Glutamatergic neuron (in vitro differentiated cells): ENCODE results near the gene WWOX. TPM values are rescaled to one million over a fixed set of nuclear protein-coding genes. Genes with fewer than 3 reads are reported as not detected.

Source experiments
- DNase-seq: peaks from one replicate; pipeline ENCODE4 v3.0.0; 2022
- H3K27ac Mint-ChIP-seq: one replicate; pipeline ENCODE4 v1.8.0; 2020; ENCODE audit warnings: mild to moderate bottlenecking, mixed read lengths, inconsistent platforms; ENCODE audit not compliant: unreplicated experiment
- H3K27me3 Mint-ChIP-seq: one replicate; pipeline ENCODE4 v1.8.0; 2020; ENCODE audit warnings: mild to moderate bottlenecking, moderate library complexity, mixed read lengths, inconsistent platforms; ENCODE audit not compliant: unreplicated experiment
- H3K36me3 Mint-ChIP-seq: one replicate; pipeline ENCODE4 v1.8.0; 2020; ENCODE audit warnings: mild to moderate bottlenecking, mixed read lengths, inconsistent platforms; ENCODE audit not compliant: unreplicated experiment
- H3K4me1 Mint-ChIP-seq: one replicate; pipeline ENCODE4 v1.8.0; 2020; ENCODE audit warnings: mild to moderate bottlenecking, low read depth, mixed read lengths, inconsistent platforms; ENCODE audit not compliant: unreplicated experiment
- H3K4me3 Mint-ChIP-seq: one replicate; pipeline ENCODE4 v1.8.0; 2020; ENCODE audit warnings: mild to moderate bottlenecking, mixed read lengths, inconsistent platforms; ENCODE audit not compliant: unreplicated experiment
- H3K9me3 Mint-ChIP-seq: one replicate; pipeline ENCODE4 v1.8.0; 2020; ENCODE audit warnings: mild to moderate bottlenecking, moderate library complexity, mixed read lengths, inconsistent platforms; ENCODE audit not compliant: unreplicated experiment
- total RNA-seq: library from RNA; stranded (reverse); fragmentation: NEBNext Ultra II Directional; extraction: Animal tissue kit (Norgen Biotek cat#: 25700); gene quantifications from one replicate; pipeline ENCODE4 v1.2.1, GENCODE V29; 2021; ENCODE audit not compliant: unreplicated experiment
- TF ChIP-seq, protein P1 (sequence below): fragments of 200-600 bp; sonication (generic); IDR thresholded peaks from one replicate; pipeline ENCODE4 v1.5.0; 2021; ENCODE audit not compliant: partially characterized antibody, unreplicated experiment

Gene WWOX
- total RNA-seq, 1 donor from 2014 or later: 10.3 TPM

DNA sequence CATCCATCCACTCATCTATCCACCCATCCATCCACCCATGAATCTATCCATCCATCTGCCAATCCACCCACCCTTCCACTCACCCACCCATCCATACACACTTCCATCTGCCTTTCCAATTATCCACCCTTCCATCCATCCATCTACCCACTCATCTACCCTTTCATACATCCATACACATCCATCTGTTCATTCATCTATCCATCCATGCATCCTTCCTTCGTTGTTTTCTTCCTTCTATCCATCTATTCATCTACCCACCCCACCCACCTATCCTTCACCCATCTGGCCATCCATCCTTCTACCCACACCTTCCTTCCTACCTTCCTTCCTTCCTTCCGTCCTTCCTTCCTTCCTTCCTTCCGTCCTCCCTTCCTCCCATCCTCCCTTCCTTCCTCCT lies 106.1 kb downstream of the WWOX start:
- TF ChIP-seq, protein P1, sequence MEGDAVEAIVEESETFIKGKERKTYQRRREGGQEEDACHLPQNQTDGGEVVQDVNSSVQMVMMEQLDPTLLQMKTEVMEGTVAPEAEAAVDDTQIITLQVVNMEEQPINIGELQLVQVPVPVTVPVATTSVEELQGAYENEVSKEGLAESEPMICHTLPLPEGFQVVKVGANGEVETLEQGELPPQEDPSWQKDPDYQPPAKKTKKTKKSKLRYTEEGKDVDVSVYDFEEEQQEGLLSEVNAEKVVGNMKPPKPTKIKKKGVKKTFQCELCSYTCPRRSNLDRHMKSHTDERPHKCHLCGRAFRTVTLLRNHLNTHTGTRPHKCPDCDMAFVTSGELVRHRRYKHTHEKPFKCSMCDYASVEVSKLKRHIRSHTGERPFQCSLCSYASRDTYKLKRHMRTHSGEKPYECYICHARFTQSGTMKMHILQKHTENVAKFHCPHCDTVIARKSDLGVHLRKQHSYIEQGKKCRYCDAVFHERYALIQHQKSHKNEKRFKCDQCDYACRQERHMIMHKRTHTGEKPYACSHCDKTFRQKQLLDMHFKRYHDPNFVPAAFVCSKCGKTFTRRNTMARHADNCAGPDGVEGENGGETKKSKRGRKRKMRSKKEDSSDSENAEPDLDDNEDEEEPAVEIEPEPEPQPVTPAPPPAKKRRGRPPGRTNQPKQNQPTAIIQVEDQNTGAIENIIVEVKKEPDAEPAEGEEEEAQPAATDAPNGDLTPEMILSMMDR: no peak
- H3K4me3 Mint-ChIP-seq: no peak overlapping the region

DNA sequence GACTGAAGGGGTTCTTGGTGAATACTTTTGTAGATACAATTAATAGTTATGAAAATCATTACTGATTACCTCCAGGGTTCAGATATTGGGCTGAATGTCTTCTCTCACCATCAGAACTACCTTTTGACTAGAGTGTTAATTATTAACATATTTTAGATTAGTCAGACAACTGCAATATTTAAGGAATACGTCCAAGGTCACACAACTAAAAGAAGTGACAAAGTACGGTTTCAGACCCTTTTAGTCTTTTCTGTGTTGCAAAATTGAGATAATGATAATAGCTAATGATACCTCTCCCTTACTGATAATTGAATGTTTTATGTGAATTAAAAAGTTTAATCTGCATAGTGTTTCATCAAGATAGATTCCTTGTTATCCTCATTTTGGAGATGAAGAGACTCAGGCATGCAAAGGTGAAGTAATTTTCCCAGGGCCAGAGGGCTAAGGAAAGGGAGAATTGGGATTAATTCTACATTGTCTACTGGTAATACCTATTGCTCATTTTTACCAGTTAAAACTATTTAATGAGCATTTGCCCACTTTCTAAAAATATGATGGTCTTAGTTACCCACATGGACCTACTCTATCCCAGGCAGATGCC lies 107.3 kb downstream of the WWOX start:
- Mint-ChIP-seq H3K9me3 (no peaks in the 10 kb centered on the region), H3K36me3 (no peaks in the 10 kb centered on the region), H3K27ac (no peak overlapping the region), H3K4me3 (no peak overlapping the region), H3K4me1 (no peaks in the 10 kb centered on the region), H3K27me3 (peaks cover 3% of the 10 kb centered on the region)
- DNase-seq: no peak
- TF ChIP-seq, protein P1: no peak

More for the DNA sequence above, 106.1 kb downstream of the WWOX start:
- no peaks in the 10 kb centered on the region for H3K36me3 Mint-ChIP-seq
- peaks cover 3% of the 10 kb centered on the region for H3K27me3 Mint-ChIP-seq
- H3K9me3 Mint-ChIP-seq: no peaks in the 10 kb centered on the region
- H3K27ac Mint-ChIP-seq: no peak overlapping the region
- no peaks in the 10 kb centered on the region for H3K4me1 Mint-ChIP-seq
- no peak for DNase-seq

- Mint-ChIP-seq H3K27me3 (no peaks in the 10 kb centered on the region), H3K27ac (no peak overlapping the region), H3K4me3 (no peak overlapping the region), H3K4me1 (no peaks in the 10 kb centered on the region), H3K9me3 (no peaks in the 10 kb centered on the region), H3K36me3 (no peaks in the 10 kb centered on the region)
- TF ChIP-seq, protein P1: no peak
- DNase-seq: no peak
These were observed 110.7 kb downstream of the WWOX start for GRCh38 chr16:78209951-78210661.

DNA sequence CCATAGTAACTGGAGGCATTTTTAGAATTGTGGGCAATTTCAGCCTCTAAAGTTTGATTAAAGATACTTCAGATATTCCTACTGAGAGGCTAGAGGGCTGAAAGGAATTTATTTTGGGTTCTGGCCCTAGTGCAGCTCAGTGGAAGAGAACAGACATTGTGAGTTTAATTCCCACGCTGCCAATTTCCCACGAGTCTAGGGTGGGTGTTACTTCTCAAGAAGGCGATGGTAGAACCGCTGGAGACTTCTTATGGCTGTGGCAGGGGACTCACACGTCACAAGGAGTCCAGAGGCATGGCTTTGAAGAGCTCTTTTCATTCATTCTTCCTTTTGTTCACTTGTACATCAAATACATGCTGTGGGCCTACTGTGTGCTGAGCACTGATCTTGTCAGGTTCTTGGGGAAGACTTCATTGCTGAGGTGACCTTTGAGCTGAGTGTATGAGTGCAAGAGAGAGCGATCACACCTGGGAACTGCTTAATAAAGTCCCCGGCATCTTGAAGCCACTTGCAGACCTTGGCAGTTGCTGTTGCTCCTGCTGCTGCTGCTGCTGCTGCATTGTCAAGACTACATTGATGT lies 111.7 kb downstream of the WWOX start:
- TF ChIP-seq, protein P1: no peak
- DNase-seq: no peak
- no peak overlapping the region for H3K27ac Mint-ChIP-seq

GRCh38 chr16:78211946-78212345 lies 112.5 kb downstream of the WWOX start:
- H3K9me3 Mint-ChIP-seq: no peaks in the 10 kb centered on the region
- TF ChIP-seq, protein P1: no peak
- H3K4me1 Mint-ChIP-seq: no peaks in the 10 kb centered on the region

More for the DNA sequence above, 111.7 kb downstream of the WWOX start:
- no peaks in the 10 kb centered on the region for H3K27me3 Mint-ChIP-seq
- no peaks in the 10 kb centered on the region for H3K9me3 Mint-ChIP-seq
- H3K4me1 Mint-ChIP-seq: no peaks in the 10 kb centered on the region
- H3K4me3 Mint-ChIP-seq: no peak overlapping the region
- no peaks in the 10 kb centered on the region for H3K36me3 Mint-ChIP-seq

More at GRCh38 chr16:78211946-78212345, 112.5 kb downstream of the WWOX start:
- Mint-ChIP-seq H3K36me3 (no peaks in the 10 kb centered on the region), H3K27ac (no peak overlapping the region), H3K27me3 (no peaks in the 10 kb centered on the region), H3K4me3 (no peak overlapping the region)
- DNase-seq: no peak
